ENCODE data around the gene RNF114.
A peak's percentile ranks its signal among the peaks of the same experiment; 100 is the strongest.

Gene RNF114

GRCh38 chr20:49909499-49910339 lies 26.5 kb upstream of the RNF114 start:
- Histone ChIP-seq H3K4me3 (ENCODE audit: low read length, poor library complexity, severe bottlenecking) (no peak overlapping the region), H3K36me3 (ENCODE audit: insufficient read depth, low read length) (peaks cover 19% of the 10 kb centered on the region; the same call in 1 of the 2 replicates), H4K20me1 (ENCODE audit: insufficient read depth, low read length, poor library complexity, severe bottlenecking) (peaks cover 21% of the 10 kb centered on the region), H3K9me3 (ENCODE audit: insufficient read depth, low read depth, low read length) (no peaks in the 10 kb centered on the region), H3K79me2 (ENCODE audit: insufficient read depth, low read length) (peaks cover 34% of the 10 kb centered on the region), H2AFZ (ENCODE audit: low read length) (no peak overlapping the region), H3K4me2 (ENCODE audit: low read depth, low read length, poor library complexity, severe bottlenecking) (no peak overlapping the region), H3K9me2 (replicated peaks; ENCODE audit: low read depth, low read length) (no peaks in the 10 kb centered on the region), H3K9ac (ENCODE audit: low read depth, low read length, poor library complexity, severe bottlenecking) (no peak overlapping the region), H3K4me1 (ENCODE audit: insufficient read depth, low read length, poor library complexity, severe bottlenecking) (peaks cover 21% of the 10 kb centered on the region), H3F3A (ENCODE audit: low read depth) (no peaks in the 10 kb centered on the region), H3K27me3 (ENCODE audit: insufficient read depth, low read length, poor library complexity, severe bottlenecking) (no peaks in the 10 kb centered on the region)
- TF ChIP-seq EZH2phosphoT487 (IDR thresholded peaks at IDR 0.05; ENCODE audit: borderline replicate concordance) (no peak), CTCF (conservative IDR thresholded peaks at IDR 0.05; ENCODE audit: low read length) (peak; percentile 45)

GRCh38 chr20:49910340-49910706 lies 25.9 kb upstream of the RNF114 start:
- TF ChIP-seq CTCF (conservative IDR thresholded peaks at IDR 0.05; ENCODE audit: low read length): no peak
- no peak for TF ChIP-seq EZH2phosphoT487 (IDR thresholded peaks at IDR 0.05; ENCODE audit: borderline replicate concordance)
- no peaks in the 10 kb centered on the region for H3K9me2 ChIP-seq (replicated peaks; ENCODE audit: low read depth, low read length)
- peaks cover 39% of the 10 kb centered on the region for H3K79me2 ChIP-seq (ENCODE audit: insufficient read depth, low read length)
- H4K20me1 ChIP-seq (ENCODE audit: insufficient read depth, low read length, poor library complexity, severe bottlenecking): peaks cover 24% of the 10 kb centered on the region
- no peak overlapping the region for H2AFZ ChIP-seq (ENCODE audit: low read length)
- peaks cover 22% of the 10 kb centered on the region for H3K4me1 ChIP-seq (ENCODE audit: insufficient read depth, low read length, poor library complexity, severe bottlenecking)
- H3K27me3 ChIP-seq (ENCODE audit: insufficient read depth, low read length, poor library complexity, severe bottlenecking): no peaks in the 10 kb centered on the region
- no peaks in the 10 kb centered on the region for H3F3A ChIP-seq (ENCODE audit: low read depth)
- H3K9me3 ChIP-seq (ENCODE audit: insufficient read depth, low read depth, low read length): no peaks in the 10 kb centered on the region
- peaks cover 15% of the 10 kb centered on the region; the same call in 1 of the 2 replicates for H3K36me3 ChIP-seq (ENCODE audit: insufficient read depth, low read length)
- no peak overlapping the region for H3K4me2 ChIP-seq (ENCODE audit: low read depth, low read length, poor library complexity, severe bottlenecking)
- no peak overlapping the region for H3K9ac ChIP-seq (ENCODE audit: low read depth, low read length, poor library complexity, severe bottlenecking)
- no peak overlapping the region for H3K4me3 ChIP-seq (ENCODE audit: low read length, poor library complexity, severe bottlenecking)

- Histone ChIP-seq H3K9ac (ENCODE audit: low read depth, low read length, poor library complexity, severe bottlenecking) (peak overlapping the region; percentile 74), H3K4me1 (ENCODE audit: insufficient read depth, low read length, poor library complexity, severe bottlenecking) (peaks cover 30% of the 10 kb centered on the region), H3K4me2 (ENCODE audit: low read depth, low read length, poor library complexity, severe bottlenecking) (peak overlapping the region; percentile 100), H4K20me1 (ENCODE audit: insufficient read depth, low read length, poor library complexity, severe bottlenecking) (peaks cover 24% of the 10 kb centered on the region), H3F3A (ENCODE audit: low read depth) (no peaks in the 10 kb centered on the region), H3K9me3 (ENCODE audit: insufficient read depth, low read depth, low read length) (no peaks in the 10 kb centered on the region), H2AFZ (ENCODE audit: low read length) (no peak overlapping the region), H3K27me3 (ENCODE audit: insufficient read depth, low read length, poor library complexity, severe bottlenecking) (no peaks in the 10 kb centered on the region), H3K4me3 (ENCODE audit: low read length, poor library complexity, severe bottlenecking) (peak overlapping the region; percentile 80), H3K79me2 (ENCODE audit: insufficient read depth, low read length) (peaks cover 39% of the 10 kb centered on the region), H3K36me3 (ENCODE audit: insufficient read depth, low read length) (no peaks in the 10 kb centered on the region), H3K9me2 (replicated peaks; ENCODE audit: low read depth, low read length) (no peaks in the 10 kb centered on the region)
- TF ChIP-seq CTCF (conservative IDR thresholded peaks at IDR 0.05; ENCODE audit: low read length) (no peak), EZH2phosphoT487 (IDR thresholded peaks at IDR 0.05; ENCODE audit: borderline replicate concordance) (no peak)
Measured at GRCh38 chr20:49913399-49914047, 22.7 kb upstream of the RNF114 start.
